ENCODE data around the gene SUN5.

DNA sequence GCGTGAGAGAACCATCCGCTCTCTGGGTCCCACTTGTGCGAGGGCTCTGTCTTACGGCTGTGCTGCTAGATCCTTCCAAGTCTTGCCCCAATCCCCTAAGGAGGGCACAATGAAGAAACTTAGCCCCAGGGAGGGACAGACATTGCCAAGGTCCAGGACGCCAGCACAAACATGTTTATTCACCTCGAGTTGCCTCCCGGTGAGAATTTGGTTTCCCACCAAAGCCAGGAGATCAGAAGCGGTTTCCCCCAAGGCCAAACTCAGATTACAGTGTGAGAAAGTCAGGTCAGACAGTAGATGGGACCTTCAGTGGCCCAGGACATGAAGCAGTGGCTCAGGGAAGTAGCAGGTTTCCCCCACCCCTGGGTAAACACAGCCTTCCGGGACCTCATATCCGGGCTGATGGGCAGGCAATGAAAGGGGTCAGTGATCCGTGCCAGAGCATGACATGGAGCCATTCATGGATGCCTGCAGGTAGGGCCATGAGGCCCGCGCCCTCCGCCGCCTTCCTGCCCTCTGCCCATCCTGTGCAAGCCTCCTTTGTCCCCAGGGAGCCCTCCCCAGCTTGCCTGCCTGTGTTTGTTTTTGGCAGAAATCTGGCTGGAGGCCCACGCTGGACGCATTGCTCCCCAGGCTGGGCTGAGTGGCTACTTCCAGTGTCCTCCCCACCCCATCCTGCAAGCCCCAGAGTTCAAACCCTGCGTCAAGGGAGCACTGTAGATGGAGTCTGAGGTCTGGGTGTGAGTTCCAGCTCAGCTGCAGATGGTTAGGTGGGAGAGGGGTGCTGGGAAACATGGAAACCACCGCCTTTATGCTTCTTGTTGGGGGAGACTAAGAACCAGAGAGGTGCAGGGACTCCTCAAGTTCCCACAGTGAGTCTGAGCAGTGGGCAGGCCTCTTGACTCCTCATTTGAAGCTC, 5.2 kb upstream of the SUN5 start:
- TF ChIP-seq, protein P1, sequence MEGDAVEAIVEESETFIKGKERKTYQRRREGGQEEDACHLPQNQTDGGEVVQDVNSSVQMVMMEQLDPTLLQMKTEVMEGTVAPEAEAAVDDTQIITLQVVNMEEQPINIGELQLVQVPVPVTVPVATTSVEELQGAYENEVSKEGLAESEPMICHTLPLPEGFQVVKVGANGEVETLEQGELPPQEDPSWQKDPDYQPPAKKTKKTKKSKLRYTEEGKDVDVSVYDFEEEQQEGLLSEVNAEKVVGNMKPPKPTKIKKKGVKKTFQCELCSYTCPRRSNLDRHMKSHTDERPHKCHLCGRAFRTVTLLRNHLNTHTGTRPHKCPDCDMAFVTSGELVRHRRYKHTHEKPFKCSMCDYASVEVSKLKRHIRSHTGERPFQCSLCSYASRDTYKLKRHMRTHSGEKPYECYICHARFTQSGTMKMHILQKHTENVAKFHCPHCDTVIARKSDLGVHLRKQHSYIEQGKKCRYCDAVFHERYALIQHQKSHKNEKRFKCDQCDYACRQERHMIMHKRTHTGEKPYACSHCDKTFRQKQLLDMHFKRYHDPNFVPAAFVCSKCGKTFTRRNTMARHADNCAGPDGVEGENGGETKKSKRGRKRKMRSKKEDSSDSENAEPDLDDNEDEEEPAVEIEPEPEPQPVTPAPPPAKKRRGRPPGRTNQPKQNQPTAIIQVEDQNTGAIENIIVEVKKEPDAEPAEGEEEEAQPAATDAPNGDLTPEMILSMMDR (IDR thresholded peaks at IDR 0.05): no peak
- TF ChIP-seq EZH2 (IDR thresholded peaks at IDR 0.05; ENCODE audit: borderline replicate concordance, insufficient read depth, low read depth, low read length, poor library complexity, severe bottlenecking): no peak

Measured in B cell (primary cell).